SK-N-SH treated with all-trans-retinoic acid at 6 μM for 48 hours (cell line): ENCODE results near the gene CAMSAP3.

Source experiments
- ATAC-seq: fragments of 200-7000 bp; cut with Tn5 transposase; 3 replicates; pipeline ENCODE4 v1.9.1; 2020; ENCODE audit warnings: mild to moderate bottlenecking, moderate library complexity
- ARNTL ChIP-seq: fragments of 450-650 bp; formaldehyde crosslinking; IDR thresholded peaks from 2 replicates; pipeline ENCODE4 v1.5.0; 2020; ENCODE audit warnings: low read depth, mild to moderate bottlenecking, moderate library complexity, borderline replicate concordance
- BACH2 ChIP-seq: fragments of 250-450 bp; sonication (Bioruptor Pico); IDR thresholded peaks from 2 replicates; pipeline ENCODE4 v1.9.0; 2021; ENCODE audit warnings: mild to moderate bottlenecking, borderline replicate concordance
- ESRRG ChIP-seq: fragments of 250-450 bp; sonication (Bioruptor Pico); IDR thresholded peaks from 2 replicates; pipeline ENCODE4 v1.6.1; 2021; ENCODE audit warnings: mild to moderate bottlenecking
- GLIS3 ChIP-seq: fragments of 250-450 bp; sonication (Bioruptor Pico); IDR thresholded peaks from 2 replicates; pipeline ENCODE4 v1.5.0; 2020; ENCODE audit warnings: mild to moderate bottlenecking, moderate library complexity
- ISL1 ChIP-seq: fragments of 250-450 bp; sonication (Bioruptor Pico); IDR thresholded peaks from 2 replicates; pipeline ENCODE4 v2.1.2; 2022; ENCODE audit warnings: mild to moderate bottlenecking, moderate library complexity
- OSR1 ChIP-seq: fragments of 250-450 bp; sonication (Bioruptor Pico); IDR thresholded peaks from 2 replicates; pipeline ENCODE4 v1.8.0; 2022; ENCODE audit warnings: moderate library complexity, mild to moderate bottlenecking, inconsistent platforms
- PPARA ChIP-seq: fragments of 250-450 bp; sonication (Bioruptor Pico); IDR thresholded peaks from 2 replicates; pipeline ENCODE4 v1.5.0; 2020; ENCODE audit warnings: mild to moderate bottlenecking, borderline replicate concordance
- RARB ChIP-seq: fragments of 250-450 bp; sonication (Bioruptor Pico); IDR thresholded peaks from 2 replicates; pipeline ENCODE4 v1.8.0; 2021; ENCODE audit warnings: mild to moderate bottlenecking, moderate library complexity
- SNAI2 ChIP-seq: fragments of 250-450 bp; sonication (Bioruptor Pico); IDR thresholded peaks from 2 replicates; pipeline ENCODE4 v1.5.0; 2020; ENCODE audit warnings: mild to moderate bottlenecking, moderate library complexity
- TOX ChIP-seq: fragments of 250-450 bp; sonication (Bioruptor Pico); IDR thresholded peaks from 2 replicates; pipeline ENCODE4 v1.8.0; 2021; ENCODE audit warnings: mild to moderate bottlenecking, moderate library complexity, borderline replicate concordance
- ZC3H10 ChIP-seq: fragments of 250-450 bp; sonication (Bioruptor Pico); IDR thresholded peaks from 2 replicates; pipeline ENCODE4 v1.5.1; 2021; ENCODE audit warnings: mild to moderate bottlenecking, moderate library complexity
- ZFP3 ChIP-seq: fragments of 250-450 bp; sonication (Bioruptor Pico); IDR thresholded peaks from 2 replicates; pipeline ENCODE4 v1.5.0; 2020; ENCODE audit warnings: mild to moderate bottlenecking, moderate library complexity
- ZFP30 ChIP-seq: fragments of 450-650 bp; formaldehyde crosslinking; IDR thresholded peaks from 2 replicates; pipeline ENCODE4 v1.5.0; 2022; ENCODE audit warnings: mild to moderate bottlenecking, moderate library complexity
- ZNF565 ChIP-seq: fragments of 450-650 bp; formaldehyde crosslinking; conservative IDR thresholded peaks from 2 replicates; pipeline ENCODE4 v1.5.0; 2020; ENCODE audit warnings: low read depth, mild to moderate bottlenecking, moderate library complexity
- ZNF70 ChIP-seq: fragments of 450-650 bp; formaldehyde crosslinking; IDR thresholded peaks from 2 replicates; pipeline ENCODE4 v1.5.0; 2020; ENCODE audit warnings: mild to moderate bottlenecking, moderate library complexity
- ZNF8 ChIP-seq: fragments of 450-650 bp; formaldehyde crosslinking; IDR thresholded peaks from 2 replicates; pipeline ENCODE4 v1.5.0; 2020; ENCODE audit warnings: mild to moderate bottlenecking, moderate library complexity
- TF ChIP-seq, protein P1 (sequence below): fragments of 250-450 bp; sonication (Bioruptor Pico); IDR thresholded peaks from 2 replicates; pipeline ENCODE4 v1.5.0; 2020; ENCODE audit warnings: mild to moderate bottlenecking, moderate library complexity
- TF ChIP-seq, protein P2 (sequence below): fragments of 250-450 bp; sonication (Bioruptor Pico); IDR thresholded peaks from 2 replicates; pipeline ENCODE4 v1.8.0; 2021; ENCODE audit warnings: low read depth, mild to moderate bottlenecking, moderate library complexity, borderline replicate concordance

Gene CAMSAP3

DNA sequence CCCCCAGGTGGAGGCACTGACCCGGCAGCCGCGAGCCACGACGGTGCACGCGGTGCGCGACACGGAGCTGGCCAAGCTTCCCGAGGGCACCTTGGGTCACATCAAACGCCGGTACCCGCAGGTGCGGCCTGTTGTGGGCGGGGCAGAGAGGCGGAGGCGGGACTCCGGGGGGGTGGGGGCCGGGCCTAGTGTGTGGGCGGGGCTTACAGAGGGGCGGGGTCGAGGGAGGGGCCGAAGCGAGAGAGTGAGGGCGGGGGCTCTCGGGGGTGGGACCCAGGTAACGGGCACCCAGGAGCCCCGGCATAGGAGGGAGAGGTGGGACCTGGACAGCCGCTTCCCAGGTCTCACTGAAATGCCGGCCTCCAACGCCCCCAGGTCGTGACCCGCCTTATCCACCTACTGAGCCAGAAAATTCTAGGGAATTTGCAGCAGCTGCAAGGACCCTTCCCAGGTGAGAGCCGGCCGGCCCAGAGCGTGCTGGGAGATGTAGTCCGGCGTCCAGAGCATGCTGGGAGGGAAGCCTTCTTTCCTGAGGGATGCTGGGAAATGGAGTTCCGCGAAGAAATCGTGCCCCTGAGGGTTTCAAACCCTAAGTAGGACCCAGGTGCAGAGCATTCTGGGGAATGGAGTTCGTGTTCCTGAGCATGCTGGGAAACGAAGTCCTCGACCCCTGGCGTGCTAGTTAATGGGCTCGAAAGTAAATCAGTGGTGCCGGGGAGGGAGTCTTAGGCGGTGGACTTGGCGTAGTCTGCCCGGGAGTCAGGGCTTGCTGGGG is 44.5 kb upstream of the CAMSAP3 start:
- peak; percentile 86 for ATAC-seq
- TF ChIP-seq, protein P1, sequence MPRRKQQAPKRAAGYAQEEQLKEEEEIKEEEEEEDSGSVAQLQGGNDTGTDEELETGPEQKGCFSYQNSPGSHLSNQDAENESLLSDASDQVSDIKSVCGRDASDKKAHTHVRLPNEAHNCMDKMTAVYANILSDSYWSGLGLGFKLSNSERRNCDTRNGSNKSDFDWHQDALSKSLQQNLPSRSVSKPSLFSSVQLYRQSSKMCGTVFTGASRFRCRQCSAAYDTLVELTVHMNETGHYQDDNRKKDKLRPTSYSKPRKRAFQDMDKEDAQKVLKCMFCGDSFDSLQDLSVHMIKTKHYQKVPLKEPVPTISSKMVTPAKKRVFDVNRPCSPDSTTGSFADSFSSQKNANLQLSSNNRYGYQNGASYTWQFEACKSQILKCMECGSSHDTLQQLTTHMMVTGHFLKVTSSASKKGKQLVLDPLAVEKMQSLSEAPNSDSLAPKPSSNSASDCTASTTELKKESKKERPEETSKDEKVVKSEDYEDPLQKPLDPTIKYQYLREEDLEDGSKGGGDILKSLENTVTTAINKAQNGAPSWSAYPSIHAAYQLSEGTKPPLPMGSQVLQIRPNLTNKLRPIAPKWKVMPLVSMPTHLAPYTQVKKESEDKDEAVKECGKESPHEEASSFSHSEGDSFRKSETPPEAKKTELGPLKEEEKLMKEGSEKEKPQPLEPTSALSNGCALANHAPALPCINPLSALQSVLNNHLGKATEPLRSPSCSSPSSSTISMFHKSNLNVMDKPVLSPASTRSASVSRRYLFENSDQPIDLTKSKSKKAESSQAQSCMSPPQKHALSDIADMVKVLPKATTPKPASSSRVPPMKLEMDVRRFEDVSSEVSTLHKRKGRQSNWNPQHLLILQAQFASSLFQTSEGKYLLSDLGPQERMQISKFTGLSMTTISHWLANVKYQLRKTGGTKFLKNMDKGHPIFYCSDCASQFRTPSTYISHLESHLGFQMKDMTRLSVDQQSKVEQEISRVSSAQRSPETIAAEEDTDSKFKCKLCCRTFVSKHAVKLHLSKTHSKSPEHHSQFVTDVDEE (CRISPR knock-in tag) = peak; percentile 92
- TF ChIP-seq, protein P2, sequence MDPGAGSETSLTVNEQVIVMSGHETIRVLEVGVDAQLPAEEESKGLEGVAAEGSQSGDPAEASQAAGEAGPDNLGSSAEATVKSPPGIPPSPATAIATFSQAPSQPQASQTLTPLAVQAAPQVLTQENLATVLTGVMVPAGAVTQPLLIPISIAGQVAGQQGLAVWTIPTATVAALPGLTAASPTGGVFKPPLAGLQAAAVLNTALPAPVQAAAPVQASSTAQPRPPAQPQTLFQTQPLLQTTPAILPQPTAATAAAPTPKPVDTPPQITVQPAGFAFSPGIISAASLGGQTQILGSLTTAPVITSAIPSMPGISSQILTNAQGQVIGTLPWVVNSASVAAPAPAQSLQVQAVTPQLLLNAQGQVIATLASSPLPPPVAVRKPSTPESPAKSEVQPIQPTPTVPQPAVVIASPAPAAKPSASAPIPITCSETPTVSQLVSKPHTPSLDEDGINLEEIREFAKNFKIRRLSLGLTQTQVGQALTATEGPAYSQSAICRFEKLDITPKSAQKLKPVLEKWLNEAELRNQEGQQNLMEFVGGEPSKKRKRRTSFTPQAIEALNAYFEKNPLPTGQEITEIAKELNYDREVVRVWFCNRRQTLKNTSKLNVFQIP (CRISPR knock-in tag) = no peak

DNA sequence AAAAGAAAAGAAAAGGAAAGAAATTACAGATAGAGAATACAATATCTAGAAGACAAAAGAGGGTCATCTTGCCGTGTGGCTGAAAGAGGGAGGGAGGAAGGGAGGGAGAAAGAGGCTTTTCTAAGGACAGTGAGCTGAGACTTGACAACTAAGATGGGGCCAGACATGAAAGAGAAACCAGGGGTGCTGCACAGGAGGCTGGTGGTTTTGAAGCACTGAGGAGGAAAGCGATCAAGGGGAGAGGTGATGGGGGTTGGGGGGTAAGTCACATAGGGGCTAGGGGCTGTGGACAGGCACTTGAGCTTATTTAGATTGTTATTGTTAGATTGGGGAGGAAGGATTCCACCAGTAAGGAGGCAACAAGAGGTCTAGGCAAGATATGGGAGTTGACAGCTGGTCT is 42.9 kb upstream of the CAMSAP3 start:
- no peak for TF ChIP-seq ZFP3
- TF ChIP-seq ZC3H10 (CRISPR knock-in tag) = no peak
- no peak for TF ChIP-seq ESRRG (CRISPR knock-in tag)
- TF ChIP-seq BACH2 (CRISPR knock-in tag) = no peak
- TF ChIP-seq, protein P2 (CRISPR knock-in tag) = no peak
- no peak for TF ChIP-seq OSR1 (CRISPR knock-in tag)
- no peak for TF ChIP-seq GLIS3 (CRISPR knock-in tag)
- no peak for TF ChIP-seq ZNF70 (CRISPR knock-in tag)
- TF ChIP-seq, protein P1 (CRISPR knock-in tag) = no peak
- TF ChIP-seq ISL1 (CRISPR knock-in tag) = no peak
- TF ChIP-seq ARNTL = no peak
- TF ChIP-seq PPARA (CRISPR knock-in tag) = no peak

DNA sequence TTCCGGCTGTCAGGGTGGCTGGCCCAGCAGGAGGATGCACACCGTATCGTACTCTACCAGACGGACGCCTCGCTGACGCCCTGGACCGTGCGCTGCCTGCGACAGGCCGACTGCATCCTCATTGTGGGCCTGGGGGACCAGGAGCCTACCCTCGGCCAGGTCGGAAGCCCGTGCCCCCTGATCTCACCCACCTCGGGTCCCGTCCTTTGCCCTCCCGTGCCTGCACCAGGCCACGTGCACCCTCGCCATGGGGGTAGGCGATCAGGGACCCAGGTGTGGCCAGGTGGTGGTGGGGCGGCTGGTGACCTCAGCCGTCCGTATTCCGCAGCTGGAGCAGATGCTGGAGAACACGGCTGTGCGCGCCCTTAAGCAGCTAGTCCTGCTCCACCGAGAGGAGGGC is 41.1 kb upstream of the CAMSAP3 start:
- TF ChIP-seq ZNF8 (CRISPR knock-in tag) = no peak
- no peak for TF ChIP-seq PPARA (CRISPR knock-in tag)
- no peak for TF ChIP-seq TOX (CRISPR knock-in tag)
- no peak for TF ChIP-seq ARNTL
- no peak for TF ChIP-seq ZNF70 (CRISPR knock-in tag)
- TF ChIP-seq ZNF565 = no peak
- no peak for TF ChIP-seq RARB (CRISPR knock-in tag)
- TF ChIP-seq SNAI2 (CRISPR knock-in tag) = no peak
- TF ChIP-seq ESRRG (CRISPR knock-in tag) = no peak
- TF ChIP-seq ZFP30 (CRISPR knock-in tag) = no peak
- TF ChIP-seq ISL1 (CRISPR knock-in tag) = no peak
- ATAC-seq = no peak

More for the DNA sequence above, 42.9 kb upstream of the CAMSAP3 start:
- no peak for ATAC-seq
